Chondrocyte (in vitro differentiated cells): Measurements from ENCODE around the gene GSTM3. TPM values are rescaled to one million over a fixed set of nuclear protein-coding genes. Genes with fewer than 3 reads are reported as not detected.
"Not testable (repeated sequence)": the region's sequence is repeated elsewhere in the genome, so short reads cannot be mapped to it uniquely, and the experiment has no call there.

Experiments used
- DNase-seq: peaks from one replicate; pipeline ENCODE4 v3.0.0; 2021; ENCODE audit warnings: mixed read lengths, low spot score
- H3K27ac Mint-ChIP-seq: one replicate; pipeline ENCODE4 v1.8.0; 2021; ENCODE audit warnings: mild to moderate bottlenecking, moderate library complexity, mixed read lengths; ENCODE audit not compliant: unreplicated experiment
- H3K27me3 Mint-ChIP-seq: 2 replicates; pipeline ENCODE4 v1.8.0; 2021; ENCODE audit warnings: low read depth, mixed read lengths
- H3K36me3 Mint-ChIP-seq: 2 replicates; pipeline ENCODE4 v1.8.0; 2021; ENCODE audit warnings: low read depth, mixed read lengths
- H3K4me1 Mint-ChIP-seq: 2 replicates; pipeline ENCODE4 v1.8.0; 2021; ENCODE audit warnings: low read depth, mild to moderate bottlenecking, mixed read lengths
- H3K4me3 Mint-ChIP-seq: one replicate; pipeline ENCODE4 v1.8.0; 2021; ENCODE audit warnings: mild to moderate bottlenecking, moderate library complexity, mixed read lengths; ENCODE audit not compliant: unreplicated experiment
- H3K9me3 Mint-ChIP-seq: 2 replicates; pipeline ENCODE4 v1.8.0; 2021; ENCODE audit warnings: low read depth, mixed read lengths
- total RNA-seq: library from RNA; stranded (reverse); gene quantifications from 3 replicates; pipeline ENCODE4 v1.2.1, GENCODE V29; 2021
- TF ChIP-seq, protein P1 (sequence below): fragments of 200-600 bp; sonication (generic); IDR thresholded peaks from 2 replicates; pipeline ENCODE4 v1.5.0; 2021; ENCODE audit warnings: antibody characterized with exemption, mild to moderate bottlenecking, moderate library complexity

Gene GSTM3
- total RNA-seq, 1 donor from 2014 or later, result 63.8 TPM

DNA sequence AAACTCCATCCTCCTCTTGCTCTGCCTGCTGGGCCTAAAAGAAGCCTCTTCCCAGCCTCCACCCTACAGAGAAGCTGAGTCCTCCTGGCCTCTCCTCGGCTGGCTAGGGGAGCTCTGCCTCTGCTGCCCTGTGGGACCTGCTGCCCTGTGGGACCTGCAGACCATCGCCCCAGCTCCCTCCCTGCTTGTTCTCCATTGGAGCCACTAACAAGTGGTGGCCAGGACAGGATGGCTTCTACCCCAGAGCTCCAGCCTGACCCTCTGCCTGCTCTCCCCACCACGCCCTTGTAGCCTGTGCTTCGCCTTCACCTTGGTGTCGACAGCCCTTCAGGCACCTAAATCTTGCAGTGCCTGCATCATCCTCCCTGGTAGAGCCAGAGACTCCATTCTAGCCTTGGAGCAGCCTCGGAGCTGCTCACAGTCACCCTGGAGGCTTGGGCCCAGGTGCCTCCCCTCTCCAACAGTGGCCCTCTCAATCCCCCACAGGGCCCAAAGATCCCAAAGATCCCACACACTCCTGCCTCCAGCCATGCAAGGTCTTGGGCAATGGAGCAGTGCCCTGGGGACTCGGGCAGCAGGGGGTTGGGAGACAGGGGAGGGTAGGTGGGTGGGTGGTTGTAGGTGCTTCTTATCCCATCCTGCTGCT, 19.9 kb upstream of the GSTM3 start:
- H3K4me3 Mint-ChIP-seq, result no peak overlapping the region
- TF ChIP-seq, protein P1, sequence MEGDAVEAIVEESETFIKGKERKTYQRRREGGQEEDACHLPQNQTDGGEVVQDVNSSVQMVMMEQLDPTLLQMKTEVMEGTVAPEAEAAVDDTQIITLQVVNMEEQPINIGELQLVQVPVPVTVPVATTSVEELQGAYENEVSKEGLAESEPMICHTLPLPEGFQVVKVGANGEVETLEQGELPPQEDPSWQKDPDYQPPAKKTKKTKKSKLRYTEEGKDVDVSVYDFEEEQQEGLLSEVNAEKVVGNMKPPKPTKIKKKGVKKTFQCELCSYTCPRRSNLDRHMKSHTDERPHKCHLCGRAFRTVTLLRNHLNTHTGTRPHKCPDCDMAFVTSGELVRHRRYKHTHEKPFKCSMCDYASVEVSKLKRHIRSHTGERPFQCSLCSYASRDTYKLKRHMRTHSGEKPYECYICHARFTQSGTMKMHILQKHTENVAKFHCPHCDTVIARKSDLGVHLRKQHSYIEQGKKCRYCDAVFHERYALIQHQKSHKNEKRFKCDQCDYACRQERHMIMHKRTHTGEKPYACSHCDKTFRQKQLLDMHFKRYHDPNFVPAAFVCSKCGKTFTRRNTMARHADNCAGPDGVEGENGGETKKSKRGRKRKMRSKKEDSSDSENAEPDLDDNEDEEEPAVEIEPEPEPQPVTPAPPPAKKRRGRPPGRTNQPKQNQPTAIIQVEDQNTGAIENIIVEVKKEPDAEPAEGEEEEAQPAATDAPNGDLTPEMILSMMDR, result no peak
- H3K27ac Mint-ChIP-seq, result no peak overlapping the region
- no peaks in the 10 kb centered on the region for H3K27me3 Mint-ChIP-seq
- H3K36me3 Mint-ChIP-seq, result no peaks in the 10 kb centered on the region
- H3K9me3 Mint-ChIP-seq, result no peaks in the 10 kb centered on the region
- H3K4me1 Mint-ChIP-seq, result no peaks in the 10 kb centered on the region
- peak; percentile 75 for DNase-seq

DNA sequence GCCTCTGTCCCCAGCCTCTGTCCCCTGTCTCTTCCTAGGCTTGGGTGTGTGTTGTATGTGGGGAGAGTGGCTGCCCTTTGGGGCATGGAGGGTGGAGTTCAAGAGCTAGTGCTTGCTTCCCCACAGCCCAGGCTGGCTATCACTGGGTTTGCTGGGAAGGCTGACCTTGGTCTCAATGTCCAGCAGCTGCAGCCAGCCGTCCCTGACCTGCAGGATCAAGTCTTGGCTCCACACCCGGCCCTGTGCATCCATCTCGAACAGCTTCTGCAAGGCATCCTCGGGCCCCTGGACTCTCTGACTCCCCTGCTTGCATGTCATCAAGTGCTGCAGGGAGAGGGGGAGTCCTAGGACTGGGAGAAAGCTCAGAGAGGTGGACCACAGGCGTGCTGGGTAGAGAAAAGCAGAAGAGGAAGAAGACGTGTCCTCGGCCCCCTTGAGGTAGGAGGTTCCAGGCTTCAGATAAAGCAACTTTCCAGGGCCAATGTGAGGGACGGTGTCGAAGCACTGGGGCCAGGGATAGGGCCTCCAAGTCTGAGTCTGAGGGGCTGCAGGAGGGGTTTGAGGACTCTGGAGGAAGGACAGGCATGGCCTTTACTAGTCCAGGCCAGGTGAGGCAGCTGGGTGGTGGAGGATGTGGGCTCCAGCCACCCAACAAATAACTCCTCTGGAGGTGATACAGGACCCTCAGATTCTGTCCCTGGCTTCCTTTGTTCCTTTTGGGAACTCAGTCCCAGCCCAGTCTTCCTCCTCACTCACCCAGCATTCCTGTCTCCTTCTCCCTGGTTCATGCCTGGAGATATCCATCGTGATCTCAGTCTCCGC, 18.9 kb upstream of the GSTM3 start:
- TF ChIP-seq, protein P1, result no peak
- peak; percentile 62 for DNase-seq
- H3K27ac Mint-ChIP-seq, result no peak overlapping the region
- H3K27me3 Mint-ChIP-seq, result no peaks in the 10 kb centered on the region
- no peaks in the 10 kb centered on the region for H3K4me1 Mint-ChIP-seq
- H3K9me3 Mint-ChIP-seq, result no peaks in the 10 kb centered on the region
- H3K36me3 Mint-ChIP-seq, result no peaks in the 10 kb centered on the region
- H3K4me3 Mint-ChIP-seq, result no peak overlapping the region

DNA sequence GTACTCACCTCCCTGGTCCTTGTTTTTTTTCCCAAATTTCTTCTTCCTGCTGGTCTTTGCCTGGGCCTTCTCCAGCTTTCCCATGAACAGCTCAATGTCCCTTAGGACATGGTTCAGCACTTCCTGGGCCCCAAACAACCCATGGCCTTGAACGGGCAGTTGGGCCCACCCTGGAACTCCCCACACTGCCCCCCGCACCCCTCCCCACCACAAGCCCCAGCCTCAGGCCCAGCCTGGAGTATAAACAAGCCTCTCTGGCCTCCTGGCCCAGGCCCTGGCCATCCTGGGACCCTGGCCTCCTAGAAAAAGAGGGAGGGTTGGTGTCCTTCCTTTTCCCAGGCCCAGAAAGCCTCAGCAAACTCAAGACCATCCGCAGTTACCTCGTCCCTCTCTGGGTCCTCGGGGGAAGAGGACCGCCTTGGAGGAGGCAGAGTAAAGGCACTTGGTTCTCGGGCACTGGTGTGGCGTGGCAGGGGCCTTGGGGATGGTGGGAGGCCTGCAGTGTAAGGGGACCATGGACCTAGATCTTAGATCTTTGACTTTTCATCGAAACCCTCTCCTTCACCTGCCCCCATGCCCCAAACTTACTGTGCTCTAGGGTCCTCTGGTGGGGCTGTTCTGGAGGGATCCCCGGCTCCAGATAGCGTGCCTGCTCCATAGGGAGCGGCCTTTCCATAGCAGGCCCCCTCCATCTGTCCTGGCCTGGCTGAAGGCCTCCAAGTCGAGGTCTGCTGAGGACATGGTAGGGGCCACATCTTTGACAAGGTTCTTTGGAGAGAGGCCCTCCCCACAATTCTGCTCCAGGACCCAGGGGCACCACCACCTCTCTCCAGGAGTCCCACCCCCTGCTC, 17.3 kb upstream of the GSTM3 start:
- Mint-ChIP-seq H3K4me1 (no peaks in the 10 kb centered on the region), H3K27me3 (no peaks in the 10 kb centered on the region), H3K27ac (no peak overlapping the region), H3K36me3 (no peaks in the 10 kb centered on the region), H3K9me3 (no peaks in the 10 kb centered on the region), H3K4me3 (no peak overlapping the region)
- TF ChIP-seq, protein P1, result no peak
- no peak for DNase-seq

DNA sequence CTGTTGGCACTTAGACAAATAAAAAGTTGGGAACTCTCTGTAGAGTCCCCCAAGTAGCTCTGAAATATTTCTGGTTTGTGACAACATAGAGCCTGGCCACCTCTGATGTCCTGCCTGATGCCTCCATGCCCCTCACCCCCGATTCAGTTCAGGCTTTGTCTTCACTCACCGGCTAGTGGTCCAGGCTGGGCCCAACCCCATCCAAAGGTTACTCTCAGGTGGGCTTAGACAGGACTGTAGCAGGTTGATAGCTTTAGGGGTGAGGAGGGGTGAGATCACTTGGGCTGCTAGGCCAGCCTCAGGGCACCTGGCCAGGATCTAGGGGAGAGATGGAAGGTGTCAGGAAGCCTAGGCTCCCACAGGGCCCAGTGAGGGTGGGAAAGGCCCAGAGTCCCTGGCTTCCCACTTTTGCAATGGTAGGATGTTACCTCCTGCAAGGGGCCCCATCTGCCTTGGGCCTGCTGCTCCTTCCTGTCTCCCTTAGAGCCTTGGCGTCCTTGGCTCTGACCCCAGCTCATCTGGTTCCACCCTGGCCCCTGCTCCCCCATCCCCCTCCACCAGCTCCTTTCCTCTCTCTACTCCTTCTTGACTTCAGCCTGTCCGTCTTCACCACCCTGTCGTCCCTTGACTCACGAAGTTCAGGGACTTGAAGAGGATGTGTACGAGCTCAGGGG, 16.1 kb upstream of the GSTM3 start:
- Mint-ChIP-seq H3K27ac (no peak overlapping the region), H3K9me3 (no peaks in the 10 kb centered on the region), H3K4me3 (no peak overlapping the region), H3K36me3 (no peaks in the 10 kb centered on the region), H3K27me3 (no peaks in the 10 kb centered on the region), H3K4me1 (no peaks in the 10 kb centered on the region)
- TF ChIP-seq, protein P1, result no peak
- no peak for DNase-seq

DNA sequence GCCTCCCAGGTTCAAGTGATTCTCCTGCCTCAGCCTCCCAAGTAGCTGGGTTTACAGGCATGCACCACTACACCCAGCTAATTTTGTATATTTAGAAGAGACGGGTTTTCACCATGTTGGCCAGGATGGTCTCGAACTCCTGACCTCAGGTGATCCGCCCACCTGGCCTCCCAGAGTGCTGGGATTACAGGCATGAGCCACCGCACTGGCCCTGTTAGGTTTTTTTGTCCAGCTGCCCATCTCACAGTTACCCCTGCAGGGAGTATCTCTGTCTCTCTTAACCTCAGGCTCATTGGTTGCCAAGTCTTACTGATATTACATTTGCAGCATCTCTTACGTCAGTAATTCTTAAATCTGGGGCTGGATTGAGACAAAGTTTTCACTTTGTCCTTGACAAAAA, 15.5 kb upstream of the GSTM3 start:
- H3K4me1 Mint-ChIP-seq, H3K36me3 Mint-ChIP-seq, H3K4me3 Mint-ChIP-seq, DNase-seq, H3K9me3 Mint-ChIP-seq, H3K27me3 Mint-ChIP-seq, H3K27ac Mint-ChIP-seq: not testable (repeated sequence)
